Activated CD4-positive, alpha-beta T cell treated with anti-CD3 and anti-CD28 coated beads for 48 hours (primary cell): ENCODE results near the gene TMEM238L.
"Not testable (repeated sequence)": the region's sequence is repeated elsewhere in the genome, so short reads cannot be mapped to it uniquely, and the experiment has no call there.

Experiments used
- DNase-seq: peaks from one replicate; pipeline ENCODE4 v3.0.0-alpha.2; 2020

The TMEM238L gene

GRCh38 chr17:10803830-10804475, at the start of gene TMEM238L:
TMEM238L (minus strand) TSS chr17:10804099; CDS start chr17:10803963, 136 bp downstream.
- no peak for DNase-seq

GRCh38 chr17:10846636-10847035, 42.7 kb upstream of the TMEM238L start:
- DNase-seq: not testable (repeated sequence)

GRCh38 chr17:10845388-10845751, 41.5 kb upstream of the TMEM238L start:
- DNase-seq: no peak

GRCh38 chr17:10844621-10845387, 40.9 kb upstream of the TMEM238L start:
- DNase-seq: peak; percentile 79

GRCh38 chr17:10843811-10844210, 39.9 kb upstream of the TMEM238L start:
- peak; percentile 45 for DNase-seq

- no peak for DNase-seq
Measured at GRCh38 chr17:10842658-10843057, 38.8 kb upstream of the TMEM238L start.

GRCh38 chr17:10838682-10839081, 34.8 kb upstream of the TMEM238L start:
- DNase-seq: no peak

GRCh38 chr17:10837921-10838320, 34.0 kb upstream of the TMEM238L start, which contains the start of gene PIRT:
PIRT (minus strand) TSS chr17:10838087; CDS start chr17:10825645, 12,442 bp downstream.
- no peak for DNase-seq

GRCh38 chr17:10836966-10837590, 33.2 kb upstream of the TMEM238L start:
- no peak for DNase-seq

- no peak for DNase-seq
Measured at GRCh38 chr17:10836145-10836544, 32.2 kb upstream of the TMEM238L start.

GRCh38 chr17:10831696-10832095, 27.8 kb upstream of the TMEM238L start:
- DNase-seq: no peak

- no peak for DNase-seq
Measured at GRCh38 chr17:10827898-10828552, 24.1 kb upstream of the TMEM238L start.

GRCh38 chr17:10824874-10825273, 21.0 kb upstream of the TMEM238L start:
- no peak for DNase-seq

GRCh38 chr17:10821770-10822169, 17.9 kb upstream of the TMEM238L start:
- no peak for DNase-seq

- DNase-seq: no peak
Measured at GRCh38 chr17:10821054-10821453, 17.2 kb upstream of the TMEM238L start.

GRCh38 chr17:10815319-10815718, 11.4 kb upstream of the TMEM238L start:
- DNase-seq: no peak

GRCh38 chr17:10814075-10814474, 10.2 kb upstream of the TMEM238L start:
- DNase-seq: no peak

GRCh38 chr17:10812674-10813073, 8.8 kb upstream of the TMEM238L start:
- DNase-seq: no peak

GRCh38 chr17:10809605-10810004, 5.7 kb upstream of the TMEM238L start:
- no peak for DNase-seq

- DNase-seq: peak; percentile 7
Measured at GRCh38 chr17:10807704-10808128, 3.8 kb upstream of the TMEM238L start.

GRCh38 chr17:10806545-10807262, 2.8 kb upstream of the TMEM238L start:
- DNase-seq: no peak

- DNase-seq: no peak
Measured at GRCh38 chr17:10805911-10806310, 2.0 kb upstream of the TMEM238L start.

- DNase-seq: no peak
Measured at GRCh38 chr17:10804546-10804945, 647 bp upstream of the TMEM238L start.
